HG03432 (cell line): ENCODE results near the gene CDH13.

Experiments
- ATAC-seq: cut with Tn5 transposase; IDR thresholded peaks from one replicate; pipeline ENCODE4 v1.9.1; 2021; ENCODE audit warnings: mild to moderate bottlenecking, moderate library complexity; ENCODE audit not compliant: unreplicated experiment

The CDH13 gene

DNA sequence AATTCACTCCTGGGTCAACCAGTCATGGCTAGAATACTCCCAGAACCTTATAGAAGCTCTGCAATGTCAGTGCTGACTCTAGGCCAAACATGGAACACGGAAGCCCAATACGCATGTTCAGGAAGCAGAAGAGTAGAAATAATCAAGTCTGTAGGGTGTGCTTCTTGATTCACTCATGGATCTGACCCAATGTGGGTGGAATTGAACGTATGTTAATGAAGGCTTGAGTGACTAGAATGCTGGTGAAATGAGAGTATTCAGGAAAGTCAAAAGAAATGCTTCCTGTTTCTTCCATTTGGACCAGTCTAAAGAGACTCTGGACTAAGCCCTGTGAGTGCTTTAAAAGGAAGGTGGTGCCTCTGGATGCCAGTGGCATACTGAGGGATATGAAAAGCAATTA is 395.0 kb downstream of the CDH13 start:
- ATAC-seq = no peak

DNA sequence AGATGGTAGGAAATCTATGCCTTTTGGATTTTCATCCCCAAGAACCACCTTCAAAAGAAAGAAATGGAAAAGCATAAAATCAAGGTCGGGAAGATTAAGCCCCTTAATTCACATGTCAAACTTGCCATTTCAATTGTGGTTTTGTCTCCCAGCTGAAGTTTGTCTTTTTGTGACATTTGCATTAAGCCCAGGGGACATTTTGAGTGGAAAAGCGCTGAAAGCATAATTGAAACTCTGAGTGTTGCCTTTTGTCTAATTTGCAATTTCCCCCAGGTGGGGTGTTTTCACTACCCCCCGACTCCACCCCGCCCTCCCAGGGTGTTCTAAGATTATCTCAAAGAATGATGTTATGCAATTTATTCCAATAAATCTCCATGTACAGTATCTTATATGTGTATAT is 396.2 kb downstream of the CDH13 start:
- no peak for ATAC-seq

DNA sequence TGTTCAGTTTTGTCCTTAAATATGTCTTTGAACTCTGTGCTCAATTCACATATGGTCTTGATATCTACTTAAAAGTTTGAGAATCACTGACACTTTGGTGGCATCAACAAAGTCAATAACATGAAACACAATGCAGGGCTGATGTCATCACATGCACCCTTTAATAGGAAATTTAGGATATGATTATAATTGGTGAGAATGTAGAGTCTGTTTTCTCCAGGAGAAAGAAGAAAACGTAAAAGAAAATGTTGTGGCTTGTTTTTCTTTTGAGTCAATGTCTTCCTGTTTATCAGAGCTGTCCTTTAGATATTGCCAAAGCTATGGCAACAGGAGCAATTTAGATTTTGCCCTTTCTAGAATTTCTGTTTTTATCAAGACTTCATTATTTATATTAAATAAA is 396.9 kb downstream of the CDH13 start:
- no peak for ATAC-seq

DNA sequence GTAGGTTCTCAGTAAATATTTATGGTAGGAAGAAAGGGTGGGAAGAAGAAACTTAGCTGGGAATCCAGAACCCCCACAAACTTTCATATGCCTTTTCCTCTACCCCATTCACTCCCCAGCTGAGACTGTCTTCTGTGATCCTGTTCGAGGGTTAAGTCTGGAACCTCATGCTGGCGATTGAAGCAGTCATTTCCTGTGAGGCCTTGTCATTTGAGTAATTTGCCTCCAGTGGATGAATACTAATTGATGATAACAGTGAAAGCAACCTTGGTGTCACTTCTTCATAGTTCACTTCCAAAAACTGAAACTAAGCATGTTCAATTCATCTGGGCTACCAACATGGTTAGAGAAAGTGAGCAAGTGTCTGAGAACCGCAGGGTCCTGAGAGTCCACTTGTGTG is 401.2 kb downstream of the CDH13 start:
- ATAC-seq = no peak

DNA sequence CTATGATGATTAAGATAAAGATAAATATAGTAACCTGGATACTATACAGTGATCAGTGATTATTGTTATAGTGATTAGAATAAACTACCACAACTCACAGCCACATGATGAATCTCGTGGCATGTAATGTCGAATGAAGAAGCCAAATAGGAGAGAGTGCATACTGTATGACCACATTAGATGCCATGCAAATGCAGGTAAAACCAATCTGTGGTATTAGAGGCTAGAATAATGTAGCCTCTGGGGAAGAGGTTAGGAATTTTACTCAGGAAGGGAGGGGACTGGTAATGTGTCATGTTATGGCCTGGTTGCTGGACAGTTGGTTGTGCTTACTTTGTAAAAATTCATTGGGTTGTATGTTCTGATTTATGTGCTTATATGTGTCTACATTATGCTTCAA is 402.7 kb downstream of the CDH13 start:
- ATAC-seq = no peak

DNA sequence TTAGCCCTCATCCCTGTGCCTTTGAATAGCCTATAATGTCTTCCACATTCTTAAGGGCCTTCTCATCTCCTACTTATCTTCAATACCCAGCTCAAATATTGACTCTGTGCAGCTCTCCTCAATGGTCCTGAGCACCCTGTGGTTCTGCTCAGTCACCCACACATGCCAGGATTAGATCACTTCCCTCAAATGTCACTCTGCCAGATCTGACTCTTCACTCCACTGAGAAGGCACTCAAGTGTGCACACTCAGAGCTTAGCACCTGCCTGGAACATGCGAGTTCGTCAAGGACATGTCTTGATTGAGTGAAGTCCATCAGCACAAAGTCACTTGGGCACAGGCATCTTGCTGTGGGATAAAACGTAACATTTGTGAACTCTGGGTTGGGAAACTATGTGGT is 404.8 kb downstream of the CDH13 start:
- no peak for ATAC-seq

DNA sequence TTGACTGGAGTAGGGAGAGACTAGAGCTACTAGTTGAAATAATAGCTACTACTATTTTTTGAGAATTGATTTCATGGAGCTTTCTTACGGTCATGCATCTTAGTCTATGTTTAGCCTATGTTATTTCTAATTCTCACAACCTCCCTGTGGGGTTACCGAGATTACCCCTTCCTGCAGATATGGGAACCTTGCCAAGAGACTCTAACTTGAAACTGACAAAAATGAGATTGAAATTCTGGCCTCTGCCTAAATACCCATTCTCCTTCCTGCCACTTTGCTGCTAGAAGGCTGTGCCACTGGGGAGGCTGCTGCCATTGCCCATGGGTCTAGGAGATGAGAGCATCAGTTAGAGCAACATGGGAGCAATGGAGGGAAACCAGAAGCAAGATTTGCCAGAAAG is 410.3 kb downstream of the CDH13 start:
- no peak for ATAC-seq

DNA sequence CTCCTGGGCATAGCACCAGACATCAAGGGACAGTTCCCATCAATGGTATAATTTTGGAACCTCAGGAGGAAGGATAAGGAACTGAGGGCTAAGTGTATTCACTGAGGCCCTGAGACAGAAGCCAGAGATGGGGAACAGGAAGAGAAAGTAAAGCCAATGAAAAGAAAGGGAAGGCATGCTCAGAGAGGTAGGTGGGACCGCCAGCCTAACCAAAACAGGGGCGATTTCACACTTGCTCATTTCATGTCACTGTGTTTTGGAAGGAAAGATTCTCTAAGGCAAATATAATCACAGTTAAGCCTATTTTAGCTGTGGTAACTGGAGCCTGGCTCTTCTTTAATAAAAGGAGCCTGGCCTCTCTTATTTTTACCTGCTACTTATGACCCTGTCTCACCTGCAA is 411.1 kb downstream of the CDH13 start:
- ATAC-seq = no peak

DNA sequence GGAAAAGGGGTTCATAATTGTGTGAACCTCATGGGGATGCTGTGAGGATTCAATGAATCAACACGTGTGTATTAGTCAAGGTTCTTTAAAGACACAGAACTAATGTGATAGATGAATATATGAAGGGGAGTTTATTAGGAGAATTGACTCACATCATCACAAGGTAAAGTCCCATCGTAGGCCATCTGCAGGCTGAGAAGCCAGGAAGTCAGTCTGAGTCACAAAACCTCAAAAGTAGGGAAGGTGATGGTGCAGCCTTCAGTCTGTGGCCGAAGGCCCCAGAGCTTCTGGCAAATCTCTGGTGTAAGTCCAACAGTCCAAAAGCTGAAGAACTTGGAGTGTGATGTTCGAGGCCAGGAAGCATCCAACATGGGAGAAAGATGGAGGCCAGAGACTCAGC is 413.4 kb downstream of the CDH13 start:
- no peak for ATAC-seq

DNA sequence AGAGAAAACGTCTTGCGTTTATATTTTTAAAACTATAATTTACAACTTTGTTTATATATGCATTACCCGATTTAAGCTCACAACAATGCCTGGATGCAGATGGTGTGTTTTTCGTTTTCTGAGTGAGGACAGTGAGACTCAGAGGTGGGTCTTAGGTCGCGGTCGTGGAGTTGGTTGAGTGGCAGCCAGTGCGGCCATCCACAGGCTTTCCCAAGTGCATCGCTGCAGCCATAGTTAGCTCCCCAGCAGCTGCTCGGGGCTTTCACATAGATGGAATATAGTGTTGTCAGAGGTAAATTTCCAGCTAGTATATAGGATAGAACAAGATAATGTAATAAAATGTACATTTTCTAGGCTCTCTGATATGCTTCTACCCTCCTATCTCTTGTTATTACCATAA is 417.8 kb downstream of the CDH13 start:
- no peak for ATAC-seq

DNA sequence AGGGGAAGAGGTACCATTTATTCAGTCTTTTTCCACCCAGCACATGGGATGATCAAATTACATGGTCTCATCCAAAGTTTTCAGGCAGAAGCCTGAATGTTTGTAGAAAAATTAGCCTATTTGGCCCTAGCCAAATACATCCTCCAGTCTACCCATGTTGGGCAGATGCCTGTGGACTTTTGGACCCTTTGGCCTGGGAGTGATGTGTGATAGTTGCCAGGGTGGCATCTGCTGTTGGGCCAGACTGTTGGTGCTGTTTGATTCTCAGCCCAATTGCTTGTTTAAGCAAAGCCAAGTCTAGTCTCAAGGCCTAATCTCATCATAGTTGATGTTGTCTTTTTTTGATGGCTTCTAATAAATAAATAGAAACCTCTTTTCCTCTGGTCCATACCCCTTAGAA is 419.0 kb downstream of the CDH13 start:
- no peak for ATAC-seq

DNA sequence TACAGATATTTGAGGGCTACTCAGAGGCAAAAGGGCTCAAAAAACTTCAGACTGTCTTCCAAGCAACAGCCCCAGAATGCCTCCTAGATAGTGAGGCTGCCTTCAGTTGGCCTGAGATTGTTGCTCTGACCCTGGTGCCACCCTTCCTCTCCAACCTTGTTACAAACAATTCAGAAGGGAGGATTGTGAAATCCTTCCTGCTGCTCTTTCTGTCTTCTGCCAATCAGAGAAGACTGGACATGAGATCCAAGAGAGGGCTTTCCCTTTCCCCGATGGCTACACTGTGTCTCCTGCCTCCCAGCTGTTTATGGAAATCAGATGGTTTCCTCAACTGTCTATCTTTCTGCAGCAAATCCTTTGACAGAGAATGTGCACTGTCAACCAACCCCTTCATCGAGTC is 419.9 kb downstream of the CDH13 start:
- no peak for ATAC-seq

DNA sequence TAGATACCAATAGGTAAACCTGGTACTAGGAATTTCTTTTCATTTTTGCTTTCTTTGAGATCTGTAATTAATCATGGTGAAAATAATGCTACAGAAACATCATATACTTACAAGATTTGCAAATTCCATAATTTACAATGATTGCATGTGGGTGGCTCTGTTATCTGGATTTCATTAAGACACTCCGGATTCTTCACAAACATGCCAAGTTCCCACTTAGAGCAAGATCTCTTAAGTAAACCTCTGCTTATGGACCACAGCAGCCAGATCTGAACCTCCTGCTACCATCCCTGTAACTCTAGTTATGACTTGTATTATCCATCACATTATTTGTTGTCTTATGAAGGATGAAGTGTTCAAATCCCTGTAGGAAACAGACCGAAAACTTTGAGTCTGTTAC is 424.7 kb downstream of the CDH13 start:
- ATAC-seq = no peak

DNA sequence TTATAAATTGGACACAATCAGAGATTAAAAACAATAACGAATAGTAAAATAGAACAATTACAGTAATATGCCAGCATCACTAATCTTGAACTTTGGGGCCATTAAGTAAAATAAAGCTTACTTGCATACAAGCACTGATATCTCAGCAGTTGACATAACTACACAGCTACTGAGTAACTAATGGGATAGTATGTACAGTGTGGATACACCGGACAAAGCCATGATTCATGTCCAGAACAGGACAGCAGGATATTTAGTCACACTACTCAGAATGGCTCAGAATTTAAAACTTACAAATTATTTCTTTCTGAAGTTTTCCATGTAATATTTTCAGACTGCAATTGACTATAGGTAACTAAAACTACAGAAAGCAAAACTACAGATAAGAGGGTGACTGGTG is 427.5 kb downstream of the CDH13 start:
- no peak for ATAC-seq

DNA sequence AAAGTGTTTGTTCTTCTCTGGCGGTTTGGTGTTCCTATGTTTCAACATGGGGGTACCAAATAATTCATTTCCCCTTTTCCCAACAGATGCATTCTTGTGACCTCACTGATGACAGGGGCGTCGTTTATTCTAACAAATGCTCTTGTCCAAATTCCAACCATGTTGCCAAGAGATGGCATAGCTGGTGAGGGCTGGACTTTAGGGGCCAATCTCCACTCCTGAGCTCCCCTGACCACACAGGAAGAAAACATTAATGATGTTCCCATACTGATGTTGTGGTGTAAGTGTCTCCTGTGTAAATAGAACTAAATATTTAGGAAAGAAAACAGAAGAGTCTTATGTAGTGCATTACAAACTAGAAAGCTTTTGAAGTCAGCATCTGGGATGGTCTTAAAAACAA is 431.6 kb downstream of the CDH13 start:
- ATAC-seq = no peak

DNA sequence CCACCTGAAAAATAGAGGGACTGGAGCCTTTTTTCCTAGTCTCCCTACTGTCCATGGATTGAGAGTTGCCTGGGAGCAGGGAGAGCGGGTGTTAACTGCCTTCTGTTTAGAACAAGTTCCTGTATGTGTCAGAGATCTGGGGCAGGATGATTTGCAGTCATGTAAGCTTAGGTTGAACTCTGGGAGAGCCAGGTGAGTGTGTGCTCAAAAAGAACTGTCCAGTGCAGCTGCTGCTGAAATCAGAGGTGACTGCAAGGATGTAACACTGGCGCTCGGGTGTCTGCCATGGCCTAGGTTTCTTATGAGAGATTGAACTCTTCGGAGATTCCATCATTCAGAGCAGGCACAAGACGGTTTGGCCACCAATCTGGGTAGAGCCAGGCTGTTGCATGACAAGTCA is 432.5 kb downstream of the CDH13 start:
- ATAC-seq = no peak

DNA sequence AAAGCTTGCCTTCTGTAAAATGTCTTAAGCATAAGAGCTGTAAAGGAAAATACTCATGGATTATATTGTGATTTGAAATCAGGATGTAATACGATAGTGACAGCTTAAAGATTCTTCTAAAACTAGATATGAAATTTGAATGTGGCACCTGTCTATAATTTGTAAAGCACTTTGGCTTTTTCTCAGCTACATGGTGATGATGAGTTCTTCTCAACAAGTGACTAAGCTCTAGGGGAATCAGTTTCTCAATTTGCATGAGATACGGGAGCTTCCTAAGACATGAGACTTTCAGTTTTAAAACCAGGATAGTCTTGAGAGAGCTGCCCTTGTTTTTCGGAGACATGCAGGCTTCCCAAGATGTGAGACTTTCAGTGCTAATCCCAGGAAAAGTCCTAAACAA is 439.2 kb downstream of the CDH13 start:
- ATAC-seq = no peak

DNA sequence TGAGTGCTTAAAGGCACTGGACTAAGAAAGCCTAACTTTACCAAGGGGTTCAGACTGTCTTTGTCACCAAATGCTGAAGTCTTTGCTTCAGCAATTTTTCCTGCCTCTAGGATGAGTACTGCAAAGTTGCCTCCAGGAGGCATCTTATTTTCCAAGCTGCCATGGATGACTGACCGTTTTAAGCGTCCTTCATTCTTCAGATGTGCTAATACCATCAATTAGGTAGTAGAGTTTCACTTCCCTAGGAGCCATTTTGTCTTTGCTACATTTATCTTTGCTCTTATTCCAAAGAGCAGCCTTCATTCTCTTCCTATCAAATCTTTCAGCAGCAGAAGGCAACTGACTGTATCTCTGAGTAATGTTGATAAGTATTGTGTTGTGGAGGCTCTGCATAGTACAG is 440.1 kb downstream of the CDH13 start:
- ATAC-seq = no peak

DNA sequence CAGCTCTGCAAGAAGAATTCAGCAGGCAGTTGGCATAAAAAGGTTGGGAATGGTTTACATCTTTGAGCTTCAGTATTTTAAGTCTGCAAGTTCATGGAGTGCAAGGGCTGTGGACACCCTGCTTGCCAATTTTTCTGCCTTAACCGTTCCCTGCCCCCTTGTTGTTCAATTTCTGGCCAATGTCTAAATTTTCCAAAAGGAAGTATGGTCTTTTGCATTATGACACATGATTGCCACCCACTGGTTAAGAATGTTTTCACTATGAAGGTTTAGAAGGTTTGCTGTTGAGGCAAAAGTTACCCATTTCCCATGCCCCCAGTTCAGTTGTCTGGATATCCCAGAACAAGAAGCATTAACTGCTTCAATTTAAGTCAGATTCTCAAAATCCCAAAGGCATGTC is 441.9 kb downstream of the CDH13 start:
- ATAC-seq = no peak

DNA sequence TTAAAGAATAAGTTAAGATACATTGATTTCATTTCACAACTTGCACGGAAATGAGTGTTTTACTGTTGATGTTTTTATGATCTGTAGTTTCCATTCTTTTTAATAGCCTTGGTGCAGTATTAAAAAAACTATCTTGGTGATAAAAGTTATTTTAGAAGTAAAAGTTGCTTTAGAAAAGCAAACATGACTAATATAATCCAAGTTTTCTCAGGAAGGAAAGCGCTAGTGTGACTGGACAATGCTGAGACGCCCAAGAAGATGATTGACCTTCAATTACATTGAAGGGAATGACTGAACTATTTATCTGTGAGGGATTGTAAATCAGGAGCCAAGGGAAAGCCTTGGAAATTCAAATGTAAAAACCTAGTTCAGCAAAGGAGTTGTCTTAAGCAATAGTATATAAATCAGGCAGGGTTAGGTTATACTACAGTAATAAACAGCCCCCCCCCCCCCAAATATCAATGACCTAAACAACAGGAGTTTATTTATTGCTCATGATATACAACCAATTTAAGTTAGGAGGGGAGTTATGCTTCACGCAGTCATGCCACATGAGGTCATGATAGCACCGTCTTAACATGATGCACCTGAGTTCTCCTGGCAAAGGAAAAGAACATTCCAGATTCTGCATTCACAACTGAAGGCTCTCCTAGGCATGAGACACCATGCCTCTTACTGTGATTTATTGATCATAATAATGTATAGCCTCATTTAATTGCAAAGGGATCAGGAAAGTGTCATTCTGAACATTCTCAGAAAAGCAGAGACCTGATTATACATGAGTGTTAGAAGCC is 443.8 kb downstream of the CDH13 start:
- no peak for ATAC-seq

DNA sequence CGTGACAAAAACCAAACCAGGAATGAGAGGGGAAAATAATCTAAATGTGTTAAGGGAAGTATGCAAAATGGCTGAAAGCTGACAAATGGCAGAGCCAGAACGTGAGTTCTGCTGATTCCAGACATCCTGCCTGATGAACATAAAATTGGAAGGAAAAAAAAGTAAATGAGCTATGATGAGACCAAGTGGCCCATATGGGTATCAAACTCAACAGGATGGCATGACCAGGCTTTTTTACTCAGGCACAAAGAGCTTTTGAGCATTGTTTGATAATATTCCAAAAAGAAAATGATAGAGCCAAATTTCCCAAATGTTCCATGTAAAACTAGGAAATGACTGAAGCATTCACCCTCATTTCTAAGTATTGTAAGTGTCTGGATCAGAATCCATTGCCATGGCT is 449.2 kb downstream of the CDH13 start:
- ATAC-seq = no peak

DNA sequence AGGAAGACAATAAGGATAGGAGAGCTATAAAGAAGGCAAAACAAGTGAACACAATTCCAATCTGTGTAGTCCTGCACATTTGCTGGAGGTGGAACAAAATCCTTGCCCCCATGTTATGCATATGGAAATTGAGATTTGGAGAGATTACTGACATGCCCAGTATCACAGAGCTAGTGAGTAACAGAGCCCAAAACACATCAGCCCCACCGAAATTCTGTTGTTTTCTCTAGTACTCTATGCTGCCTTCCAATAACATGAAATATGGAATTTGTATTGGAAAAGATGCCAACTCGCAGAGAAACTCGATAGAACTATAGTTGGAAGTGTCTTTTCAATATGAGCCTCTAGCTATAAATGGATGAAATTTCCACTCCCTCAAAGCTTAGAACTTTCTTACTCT is 456.6 kb downstream of the CDH13 start:
- ATAC-seq = no peak

DNA sequence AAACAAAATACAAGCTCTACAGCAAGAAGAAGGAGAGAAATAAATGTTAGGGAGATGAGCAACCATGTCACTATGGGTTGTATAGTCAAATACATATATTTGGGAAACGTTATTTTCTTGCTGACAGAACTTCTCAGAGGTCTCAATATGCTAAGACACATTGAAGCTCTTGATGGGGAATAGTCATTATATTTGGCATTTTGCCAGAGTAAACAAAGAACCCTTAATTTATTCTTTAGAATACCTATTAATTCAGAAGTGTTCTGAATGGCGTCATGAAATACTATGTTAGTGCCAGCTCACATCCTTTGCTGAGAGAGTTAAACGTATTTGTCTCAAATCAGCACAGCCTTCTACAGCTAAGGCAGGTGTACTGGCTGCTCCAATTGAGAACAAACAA is 458.9 kb downstream of the CDH13 start:
- no peak for ATAC-seq
